ENCODE data around the gene NCK2.

NCK2 gene

GRCh38 chr2:105812180-105813044 lies 67.7 kb downstream of the NCK2 start:
- peaks cover 48% of the 10 kb centered on the region for H3K36me3 Mint-ChIP-seq
- peaks cover 15% of the 10 kb centered on the region for H3K9me3 Mint-ChIP-seq
- peaks cover 60% of the 10 kb centered on the region for H3K4me1 Mint-ChIP-seq
- ATAC-seq: no peak
- peak overlapping the region; percentile 66 for H3K27ac Mint-ChIP-seq
- H3K4me3 Mint-ChIP-seq: no peak overlapping the region
- no peaks in the 10 kb centered on the region for H3K27me3 Mint-ChIP-seq

GRCh38 chr2:105813045-105813315 lies 68.3 kb downstream of the NCK2 start:
- H3K27ac Mint-ChIP-seq: peak overlapping the region; percentile 32
- H3K4me3 Mint-ChIP-seq: no peak overlapping the region
- peaks cover 49% of the 10 kb centered on the region for H3K36me3 Mint-ChIP-seq
- H3K9me3 Mint-ChIP-seq: peaks cover 13% of the 10 kb centered on the region
- peaks cover 54% of the 10 kb centered on the region for H3K4me1 Mint-ChIP-seq
- H3K27me3 Mint-ChIP-seq: no peaks in the 10 kb centered on the region
- no peak for ATAC-seq

GRCh38 chr2:105813405-105813804 lies 68.7 kb downstream of the NCK2 start:
- no peaks in the 10 kb centered on the region for H3K27me3 Mint-ChIP-seq
- peak overlapping the region; percentile 32 for H3K27ac Mint-ChIP-seq
- peaks cover 50% of the 10 kb centered on the region for H3K4me1 Mint-ChIP-seq
- peaks cover 13% of the 10 kb centered on the region for H3K9me3 Mint-ChIP-seq
- H3K4me3 Mint-ChIP-seq: no peak overlapping the region
- ATAC-seq: no peak
- H3K36me3 Mint-ChIP-seq: peaks cover 45% of the 10 kb centered on the region

GRCh38 chr2:105814291-105814940 lies 69.7 kb downstream of the NCK2 start:
- Mint-ChIP-seq H3K9me3 (peaks cover 8% of the 10 kb centered on the region), H3K4me3 (no peak overlapping the region), H3K36me3 (peaks cover 46% of the 10 kb centered on the region), H3K27ac (no peak overlapping the region), H3K4me1 (peaks cover 47% of the 10 kb centered on the region), H3K27me3 (no peaks in the 10 kb centered on the region)
- no peak for ATAC-seq

DNA sequence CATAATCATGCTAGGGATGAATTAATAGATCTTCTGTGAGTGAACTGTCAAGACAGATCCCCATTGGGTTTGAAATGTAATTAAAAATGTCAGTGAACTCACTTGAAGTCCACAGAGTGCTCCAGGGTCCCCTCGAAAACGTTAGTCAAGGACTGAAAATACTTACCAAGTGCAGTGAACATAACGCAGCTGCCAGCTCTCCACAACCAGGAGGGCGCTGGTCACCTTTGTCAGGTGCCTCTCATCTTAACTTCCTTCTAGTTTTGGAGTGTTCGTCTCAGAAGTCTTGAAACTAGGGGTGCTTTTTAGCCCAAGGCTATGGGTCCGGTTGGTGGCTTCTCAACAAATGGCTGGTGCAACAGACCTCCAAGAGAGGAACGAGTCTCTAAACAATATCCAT lies 70.7 kb downstream of the NCK2 start:
- no peak overlapping the region for H3K4me3 Mint-ChIP-seq
- peaks cover 45% of the 10 kb centered on the region for H3K36me3 Mint-ChIP-seq
- H3K4me1 Mint-ChIP-seq: peaks cover 46% of the 10 kb centered on the region
- no peaks in the 10 kb centered on the region for H3K27me3 Mint-ChIP-seq
- no peak for ATAC-seq
- no peak overlapping the region for H3K27ac Mint-ChIP-seq
- H3K9me3 Mint-ChIP-seq: no peaks in the 10 kb centered on the region

GRCh38 chr2:105820151-105820550 lies 75.4 kb downstream of the NCK2 start:
- H3K4me3 Mint-ChIP-seq: no peak overlapping the region

GRCh38 chr2:105820691-105821090 lies 76.0 kb downstream of the NCK2 start:
- Mint-ChIP-seq H3K27ac (peak overlapping the region; percentile 80), H3K4me1 (peaks cover 68% of the 10 kb centered on the region), H3K36me3 (peaks cover 67% of the 10 kb centered on the region), H3K4me3 (no peak overlapping the region), H3K9me3 (no peaks in the 10 kb centered on the region), H3K27me3 (no peaks in the 10 kb centered on the region)
- ATAC-seq: no peak

More at GRCh38 chr2:105820151-105820550, 75.4 kb downstream of the NCK2 start:
- no peaks in the 10 kb centered on the region for H3K9me3 Mint-ChIP-seq
- peak overlapping the region; percentile 80 for H3K27ac Mint-ChIP-seq
- no peak for ATAC-seq
- H3K27me3 Mint-ChIP-seq: no peaks in the 10 kb centered on the region
- peaks cover 70% of the 10 kb centered on the region for H3K4me1 Mint-ChIP-seq
- H3K36me3 Mint-ChIP-seq: peaks cover 61% of the 10 kb centered on the region

- Mint-ChIP-seq H3K27ac (peak overlapping the region; percentile 80), H3K27me3 (no peaks in the 10 kb centered on the region), H3K4me1 (peaks cover 66% of the 10 kb centered on the region), H3K4me3 (no peak overlapping the region), H3K9me3 (peaks cover 3% of the 10 kb centered on the region), H3K36me3 (peaks cover 67% of the 10 kb centered on the region)
- no peak for ATAC-seq
Measured at GRCh38 chr2:105821428-105822125, 76.9 kb downstream of the NCK2 start.

DNA sequence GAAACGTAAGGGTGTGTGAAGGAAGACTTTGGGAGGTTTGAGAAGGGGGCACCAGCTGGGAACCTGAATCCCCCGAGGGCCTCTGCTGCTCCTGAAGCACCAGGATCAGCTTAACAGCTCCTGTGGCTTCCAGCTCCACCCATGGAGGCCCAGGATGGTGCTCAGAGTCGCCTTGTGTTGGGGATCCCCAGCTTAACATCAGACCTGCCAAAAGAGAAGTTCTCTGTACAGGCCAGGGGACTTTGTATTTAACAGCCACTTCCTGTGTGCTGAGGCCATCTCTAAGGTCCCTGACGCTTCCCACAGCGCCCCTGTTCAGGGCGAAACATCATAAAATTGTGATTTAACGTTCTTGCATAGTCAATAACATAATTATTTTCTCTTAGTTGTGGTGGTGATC lies 77.5 kb downstream of the NCK2 start:
- peak; percentile 88 for ATAC-seq
- peaks cover 3% of the 10 kb centered on the region for H3K9me3 Mint-ChIP-seq
- H3K4me1 Mint-ChIP-seq: peaks cover 68% of the 10 kb centered on the region
- peak overlapping the region; percentile 80 for H3K27ac Mint-ChIP-seq
- no peak overlapping the region for H3K4me3 Mint-ChIP-seq
- no peaks in the 10 kb centered on the region for H3K27me3 Mint-ChIP-seq
- peaks cover 64% of the 10 kb centered on the region for H3K36me3 Mint-ChIP-seq

GRCh38 chr2:105824446-105824845 lies 79.7 kb downstream of the NCK2 start:
- H3K4me3 Mint-ChIP-seq: no peak overlapping the region
- no peaks in the 10 kb centered on the region for H3K27me3 Mint-ChIP-seq
- H3K27ac Mint-ChIP-seq: peak overlapping the region; percentile 80
- peaks cover 83% of the 10 kb centered on the region for H3K4me1 Mint-ChIP-seq
- H3K9me3 Mint-ChIP-seq: peaks cover 3% of the 10 kb centered on the region
- peaks cover 64% of the 10 kb centered on the region for H3K36me3 Mint-ChIP-seq
- no peak for ATAC-seq

- H3K4me1 Mint-ChIP-seq: peaks cover 79% of the 10 kb centered on the region
- no peaks in the 10 kb centered on the region for H3K27me3 Mint-ChIP-seq
- ATAC-seq: peak; percentile 81
- H3K4me3 Mint-ChIP-seq: no peak overlapping the region
- H3K27ac Mint-ChIP-seq: peak overlapping the region; percentile 85
- H3K9me3 Mint-ChIP-seq: peaks cover 14% of the 10 kb centered on the region
- peaks cover 79% of the 10 kb centered on the region for H3K36me3 Mint-ChIP-seq
Measured at GRCh38 chr2:105827351-105828096, 82.8 kb downstream of the NCK2 start.

- peak; percentile 69 for ATAC-seq
- Mint-ChIP-seq H3K27ac (peak overlapping the region; percentile 85), H3K4me3 (no peak overlapping the region), H3K4me1 (peaks cover 76% of the 10 kb centered on the region), H3K36me3 (peaks cover 87% of the 10 kb centered on the region), H3K27me3 (no peaks in the 10 kb centered on the region), H3K9me3 (peaks cover 17% of the 10 kb centered on the region)
Measured at GRCh38 chr2:105828558-105828957, 83.8 kb downstream of the NCK2 start.

- H3K27ac Mint-ChIP-seq: peak overlapping the region; percentile 87
- peaks cover 85% of the 10 kb centered on the region for H3K4me1 Mint-ChIP-seq
- no peaks in the 10 kb centered on the region for H3K27me3 Mint-ChIP-seq
- H3K9me3 Mint-ChIP-seq: peaks cover 30% of the 10 kb centered on the region
- H3K4me3 Mint-ChIP-seq: peak overlapping the region; percentile 20
- peaks cover 87% of the 10 kb centered on the region for H3K36me3 Mint-ChIP-seq
- peak; percentile 78 for ATAC-seq
Measured at GRCh38 chr2:105834931-105835330, 90.2 kb downstream of the NCK2 start.

DNA sequence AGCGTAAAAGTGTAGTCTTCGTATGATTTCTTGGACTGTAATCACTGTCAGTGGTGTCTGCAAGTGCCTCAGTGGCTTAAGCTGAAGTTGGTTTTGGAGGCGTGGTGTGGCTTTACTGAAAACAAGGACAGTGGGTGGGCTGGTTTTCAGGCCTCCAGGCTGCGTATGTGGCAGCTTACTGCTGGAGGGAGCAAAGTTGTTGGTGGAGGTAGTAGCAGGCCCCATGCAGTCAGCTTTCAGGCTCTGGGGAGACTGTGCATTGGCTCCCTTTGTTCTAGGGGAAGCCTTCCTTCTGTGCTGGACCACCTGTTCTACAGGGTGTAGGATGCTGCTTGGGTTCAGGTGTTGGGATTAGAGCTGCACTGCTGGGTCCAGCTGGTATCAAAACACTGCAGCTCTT lies 91.6 kb downstream of the NCK2 start:
- Mint-ChIP-seq H3K9me3 (peaks cover 27% of the 10 kb centered on the region), H3K36me3 (peaks cover 84% of the 10 kb centered on the region), H3K27me3 (no peaks in the 10 kb centered on the region), H3K4me1 (peaks cover 88% of the 10 kb centered on the region), H3K27ac (peak overlapping the region; percentile 87), H3K4me3 (no peak overlapping the region)
- ATAC-seq: no peak
